Activated CD4-positive, alpha-beta T cell treated with anti-CD3 and anti-CD28 coated beads for 48 hours (primary cell): ENCODE data around the gene RAD51C.
"Not testable (repeated sequence)": the region's sequence is repeated elsewhere in the genome, so short reads cannot be mapped to it uniquely, and the experiment has no call there.

ENCODE experiments used
- DNase-seq: peaks from one replicate; pipeline ENCODE4 v3.0.0-alpha.2; 2020

Gene RAD51C

GRCh38 chr17:58684462-58684861 lies 7.9 kb upstream of the RAD51C start:
- DNase-seq, result not testable (repeated sequence)

GRCh38 chr17:58686980-58687379 lies 5.4 kb upstream of the RAD51C start:
- no peak for DNase-seq

GRCh38 chr17:58688521-58688920 lies 3.9 kb upstream of the RAD51C start:
- no peak for DNase-seq

GRCh38 chr17:58690033-58690432 lies 2.4 kb upstream of the RAD51C start:
- not testable (repeated sequence) for DNase-seq

- DNase-seq, result no peak
Observed at GRCh38 chr17:58691701-58692238, 632 bp upstream of the RAD51C start, which contains the start of gene TEX14. TEX14 (minus strand) TSS chr17:58692045; CDS start chr17:58652001, 40,044 bp downstream.

- no peak for DNase-seq
Observed at GRCh38 chr17:58693208-58693607, 806 bp downstream of the RAD51C start.

- DNase-seq, result no peak
Observed at GRCh38 chr17:58693751-58694150, 1.3 kb downstream of the RAD51C start.

- no peak for DNase-seq
Observed at GRCh38 chr17:58694302-58694701, 1.9 kb downstream of the RAD51C start.

GRCh38 chr17:58694826-58695225 lies 2.4 kb downstream of the RAD51C start:
- DNase-seq, result no peak

GRCh38 chr17:58699771-58700170 lies 7.4 kb downstream of the RAD51C start:
- no peak for DNase-seq

- DNase-seq, result peak; percentile 17
Observed at GRCh38 chr17:58702045-58702476, 9.7 kb downstream of the RAD51C start.

- no peak for DNase-seq
Observed at GRCh38 chr17:58702708-58703107, 10.3 kb downstream of the RAD51C start.

GRCh38 chr17:58703137-58703915 lies 10.9 kb downstream of the RAD51C start:
- DNase-seq, result no peak

GRCh38 chr17:58703916-58704286 lies 11.5 kb downstream of the RAD51C start:
- no peak for DNase-seq

- DNase-seq, result no peak
Observed at GRCh38 chr17:58706351-58707140, 14.1 kb downstream of the RAD51C start.

GRCh38 chr17:58710948-58711552 lies 18.6 kb downstream of the RAD51C start:
- peak; percentile 47 for DNase-seq

GRCh38 chr17:58722274-58722673 lies 29.9 kb downstream of the RAD51C start:
- no peak for DNase-seq

- no peak for DNase-seq
Observed at GRCh38 chr17:58722696-58723095, 30.3 kb downstream of the RAD51C start.

GRCh38 chr17:58728798-58729197 lies 36.4 kb downstream of the RAD51C start:
- DNase-seq, result no peak

GRCh38 chr17:58730937-58731336 lies 38.5 kb downstream of the RAD51C start:
- no peak for DNase-seq

GRCh38 chr17:58734040-58734439 lies 41.6 kb downstream of the RAD51C start:
- DNase-seq, result no peak

GRCh38 chr17:58734811-58735210 lies 42.4 kb downstream of the RAD51C start:
- DNase-seq, result no peak

- DNase-seq, result no peak
Observed at GRCh38 chr17:58741121-58741625, 48.8 kb downstream of the RAD51C start.
